GM06990 (cell line): ENCODE data around the gene ASB2.

Source experiments
- DNase-seq: peaks from one replicate; pipeline ENCODE4 v3.0.0-alpha.2; 2011; ENCODE audit not compliant: insufficient read length; ENCODE audit errors: extremely low read depth
- H3K27me3 ChIP-seq: replicated peaks from 2 replicates; pipeline ENCODE4 v1.6.0; 2011; ENCODE audit warnings: low read length; ENCODE audit not compliant: control insufficient read depth, insufficient read depth
- H3K36me3 ChIP-seq: 2 replicates; pipeline ENCODE4 v1.5.1; 2011; ENCODE audit warnings: low read length; ENCODE audit not compliant: control insufficient read depth, insufficient read depth
- H3K4me3 ChIP-seq: replicated peaks from 2 replicates; pipeline ENCODE4 v1.5.1; 2011; ENCODE audit warnings: low read depth, mild to moderate bottlenecking, control low read depth, low read length
- TF ChIP-seq, protein P1 (sequence below): IDR thresholded peaks from 2 replicates; pipeline ENCODE4 v1.5.1; 2011; ENCODE audit warnings: low read length, control low read depth, mild to moderate bottlenecking, inconsistent platforms; ENCODE audit not compliant: insufficient read depth, poor library complexity, severe bottlenecking

Gene ASB2

DNA sequence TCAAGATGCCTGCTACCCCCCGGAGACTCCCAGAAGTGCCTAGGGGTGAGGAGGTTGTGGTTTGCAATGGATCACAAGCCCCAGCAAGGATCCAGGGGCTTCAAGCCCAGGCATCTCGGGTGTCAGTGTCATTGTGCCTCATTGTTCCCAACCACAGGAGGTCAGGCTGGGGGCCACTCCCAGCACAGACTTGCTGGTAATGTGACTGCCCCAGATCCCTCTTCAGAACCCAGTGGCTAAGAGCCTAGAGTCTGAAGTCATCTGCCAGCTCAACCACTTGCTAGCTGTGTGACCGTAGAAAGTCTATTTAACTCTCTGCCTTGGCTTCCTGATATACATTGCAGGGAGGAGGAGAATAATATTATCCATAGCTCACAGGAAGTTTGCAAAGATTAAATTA is 7.7 kb upstream of the ASB2 start:
- no peak overlapping the region for H3K4me3 ChIP-seq
- no peak for DNase-seq
- TF ChIP-seq, protein P1, sequence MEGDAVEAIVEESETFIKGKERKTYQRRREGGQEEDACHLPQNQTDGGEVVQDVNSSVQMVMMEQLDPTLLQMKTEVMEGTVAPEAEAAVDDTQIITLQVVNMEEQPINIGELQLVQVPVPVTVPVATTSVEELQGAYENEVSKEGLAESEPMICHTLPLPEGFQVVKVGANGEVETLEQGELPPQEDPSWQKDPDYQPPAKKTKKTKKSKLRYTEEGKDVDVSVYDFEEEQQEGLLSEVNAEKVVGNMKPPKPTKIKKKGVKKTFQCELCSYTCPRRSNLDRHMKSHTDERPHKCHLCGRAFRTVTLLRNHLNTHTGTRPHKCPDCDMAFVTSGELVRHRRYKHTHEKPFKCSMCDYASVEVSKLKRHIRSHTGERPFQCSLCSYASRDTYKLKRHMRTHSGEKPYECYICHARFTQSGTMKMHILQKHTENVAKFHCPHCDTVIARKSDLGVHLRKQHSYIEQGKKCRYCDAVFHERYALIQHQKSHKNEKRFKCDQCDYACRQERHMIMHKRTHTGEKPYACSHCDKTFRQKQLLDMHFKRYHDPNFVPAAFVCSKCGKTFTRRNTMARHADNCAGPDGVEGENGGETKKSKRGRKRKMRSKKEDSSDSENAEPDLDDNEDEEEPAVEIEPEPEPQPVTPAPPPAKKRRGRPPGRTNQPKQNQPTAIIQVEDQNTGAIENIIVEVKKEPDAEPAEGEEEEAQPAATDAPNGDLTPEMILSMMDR = no peak

DNA sequence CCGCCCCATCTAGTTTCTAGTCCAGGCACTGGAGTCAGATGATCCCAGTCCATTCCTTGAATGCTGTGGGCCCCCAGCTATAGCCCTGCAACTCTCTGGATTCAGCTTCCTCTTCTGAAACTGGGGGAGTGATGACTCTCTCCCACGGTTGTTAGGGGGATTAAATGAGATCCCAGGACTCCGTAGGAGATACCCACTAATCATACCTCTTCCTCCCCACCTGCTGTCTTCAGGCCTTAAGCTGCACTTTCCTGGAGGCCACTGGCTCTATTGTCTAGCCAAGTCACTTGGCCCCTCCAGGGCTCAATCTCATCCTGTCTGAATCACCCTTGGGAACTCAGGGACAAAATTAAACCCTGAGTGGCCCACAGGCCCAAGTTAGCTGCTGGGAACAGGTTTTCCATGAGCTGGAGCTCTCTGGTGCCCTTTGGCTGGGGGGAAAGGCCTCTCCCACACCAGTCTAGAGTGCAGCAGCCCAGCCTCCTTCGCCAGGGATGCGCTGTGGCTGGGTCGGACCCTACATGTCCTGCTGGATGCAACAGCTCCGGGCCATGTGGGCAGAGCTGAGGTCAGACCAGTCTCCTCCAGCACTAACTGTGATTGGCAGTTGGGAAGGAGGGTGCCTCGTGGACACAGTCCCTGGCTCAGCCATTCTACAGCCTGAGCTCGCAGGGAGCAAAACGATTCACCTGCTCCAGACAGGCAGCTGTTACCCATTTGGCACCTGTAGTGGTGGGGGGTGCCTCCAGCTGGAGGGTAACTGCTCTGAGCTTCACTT is 6.0 kb upstream of the ASB2 start:
- H3K27me3 ChIP-seq = no peaks in the 10 kb centered on the region; the same call in 1 of the 2 replicates
- no peak overlapping the region for H3K4me3 ChIP-seq
- no peaks in the 10 kb centered on the region for H3K36me3 ChIP-seq
- TF ChIP-seq, protein P1 = no peak
- DNase-seq = no peak

More for the DNA sequence above, 7.7 kb upstream of the ASB2 start:
- no peaks in the 10 kb centered on the region for H3K36me3 ChIP-seq
- H3K27me3 ChIP-seq = no peaks in the 10 kb centered on the region; the same call in 1 of the 2 replicates

DNA sequence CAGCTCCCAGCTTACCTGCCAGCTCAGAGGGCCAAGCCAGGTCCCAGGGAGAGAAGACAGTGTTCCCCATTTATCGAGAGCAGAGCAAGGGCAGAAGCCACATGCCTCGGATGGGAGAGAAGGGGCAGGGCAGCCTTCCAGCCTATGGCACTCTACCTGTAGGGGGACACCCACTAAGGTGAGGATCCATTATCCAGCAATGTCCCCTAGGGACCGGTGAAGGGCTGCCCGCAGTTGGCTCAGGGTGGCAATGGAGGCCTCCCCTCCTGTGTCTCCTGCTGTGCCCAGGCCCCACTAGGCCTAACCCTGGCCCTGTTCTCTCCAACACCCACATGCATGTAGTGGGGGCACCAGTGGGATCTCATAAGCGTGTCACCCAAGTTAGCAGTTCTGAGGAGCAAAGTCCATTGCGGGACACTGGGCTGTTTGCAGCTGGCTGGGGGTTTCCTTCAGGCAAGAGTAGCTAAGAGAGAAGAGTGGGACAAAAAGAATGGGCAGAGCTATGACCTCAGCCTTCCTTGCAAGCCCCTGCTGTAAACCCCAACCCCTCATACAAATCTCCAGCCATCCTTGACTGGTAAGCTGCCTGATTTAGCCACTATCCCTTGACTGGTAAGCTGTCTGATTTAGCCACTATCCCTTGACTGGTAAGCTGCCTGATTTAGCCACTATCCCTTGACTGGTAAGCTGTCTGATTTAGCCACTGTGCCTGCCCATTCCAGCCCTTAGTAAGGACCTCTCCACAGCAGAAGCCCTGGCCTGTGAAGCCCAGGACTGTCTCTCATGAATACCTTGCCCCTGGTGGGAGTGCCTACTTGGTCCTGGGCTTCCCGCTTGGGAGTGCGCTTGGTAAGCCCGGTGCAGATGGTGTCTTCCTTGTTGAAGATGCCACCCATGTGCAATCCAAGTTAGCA is 5.2 kb upstream of the ASB2 start:
- Histone ChIP-seq H3K4me3 (no peak overlapping the region), H3K36me3 (no peaks in the 10 kb centered on the region), H3K27me3 (no peaks in the 10 kb centered on the region; the same call in 1 of the 2 replicates)
- DNase-seq = no peak
- TF ChIP-seq, protein P1 = no peak

DNA sequence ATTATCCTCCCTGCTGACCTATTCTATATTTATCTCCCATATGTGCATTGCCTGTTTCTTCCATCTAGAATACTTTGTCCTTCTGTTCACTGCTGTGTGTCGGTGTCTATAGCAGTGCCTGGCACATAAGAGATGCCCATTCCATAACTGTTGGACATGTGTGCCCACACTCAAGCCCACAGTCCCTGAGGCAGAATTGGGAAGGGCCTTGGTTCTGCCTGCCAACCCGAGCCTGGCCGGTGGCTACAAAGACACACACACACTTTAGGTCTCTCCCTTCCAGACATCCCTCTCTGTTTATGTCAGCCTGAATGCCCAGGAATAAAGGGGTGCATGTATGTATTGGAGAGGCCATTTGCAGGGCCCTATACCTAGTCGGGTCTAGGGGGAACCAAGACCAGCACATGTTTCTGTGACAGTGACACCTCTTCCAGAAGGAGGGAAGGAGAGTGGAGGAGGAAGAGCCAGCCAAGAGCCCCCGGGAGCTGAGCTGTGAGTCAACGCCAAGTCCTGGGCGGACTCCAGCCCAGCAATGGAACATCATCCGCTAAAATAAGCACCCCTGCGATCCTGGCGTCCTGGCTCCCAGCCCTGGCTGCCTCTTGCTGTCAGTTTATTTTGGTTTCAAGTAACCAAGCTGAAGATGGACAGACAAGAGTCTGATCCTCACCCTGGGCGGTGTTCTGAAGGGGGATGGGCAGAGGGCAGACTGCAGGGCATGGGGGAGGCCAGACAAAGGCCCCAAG is 4.3 kb upstream of the ASB2 start:
- Histone ChIP-seq H3K27me3 (no peaks in the 10 kb centered on the region; the same call in 1 of the 2 replicates), H3K36me3 (no peaks in the 10 kb centered on the region), H3K4me3 (no peak overlapping the region)
- TF ChIP-seq, protein P1 = no peak
- no peak for DNase-seq

DNA sequence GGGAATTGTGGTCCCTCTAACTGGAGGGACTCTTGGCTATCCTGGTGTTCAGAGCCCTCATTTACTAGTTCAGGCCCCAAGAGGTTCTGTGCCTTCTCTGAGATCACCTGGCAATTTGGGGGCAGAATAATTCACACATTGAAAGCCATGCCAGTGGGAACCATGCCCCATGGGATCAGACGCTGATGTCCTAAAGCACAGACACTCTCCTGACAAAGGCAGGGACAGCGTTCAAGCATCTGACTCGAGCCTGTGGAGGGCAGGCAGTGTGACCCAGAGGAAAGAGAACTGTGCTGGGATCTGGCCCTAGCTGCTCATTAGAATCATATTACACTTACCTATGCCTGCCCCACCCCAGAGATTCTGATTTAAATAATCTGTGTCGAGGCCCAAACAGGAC is 2.4 kb upstream of the ASB2 start:
- no peak overlapping the region for H3K4me3 ChIP-seq
- no peak for DNase-seq
- H3K27me3 ChIP-seq = no peaks in the 10 kb centered on the region
- TF ChIP-seq, protein P1 = no peak
- no peaks in the 10 kb centered on the region for H3K36me3 ChIP-seq
